Measurements from ENCODE around the gene FTH1. TPM values are rescaled to one million over a fixed set of nuclear protein-coding genes. Genes with fewer than 3 reads are reported as not detected.
A peak's percentile ranks its signal among the peaks of the same experiment; 100 is the strongest.

FTH1 gene
- total RNA-seq, 1 donor from 2014 or later: 3,807 TPM

DNA sequence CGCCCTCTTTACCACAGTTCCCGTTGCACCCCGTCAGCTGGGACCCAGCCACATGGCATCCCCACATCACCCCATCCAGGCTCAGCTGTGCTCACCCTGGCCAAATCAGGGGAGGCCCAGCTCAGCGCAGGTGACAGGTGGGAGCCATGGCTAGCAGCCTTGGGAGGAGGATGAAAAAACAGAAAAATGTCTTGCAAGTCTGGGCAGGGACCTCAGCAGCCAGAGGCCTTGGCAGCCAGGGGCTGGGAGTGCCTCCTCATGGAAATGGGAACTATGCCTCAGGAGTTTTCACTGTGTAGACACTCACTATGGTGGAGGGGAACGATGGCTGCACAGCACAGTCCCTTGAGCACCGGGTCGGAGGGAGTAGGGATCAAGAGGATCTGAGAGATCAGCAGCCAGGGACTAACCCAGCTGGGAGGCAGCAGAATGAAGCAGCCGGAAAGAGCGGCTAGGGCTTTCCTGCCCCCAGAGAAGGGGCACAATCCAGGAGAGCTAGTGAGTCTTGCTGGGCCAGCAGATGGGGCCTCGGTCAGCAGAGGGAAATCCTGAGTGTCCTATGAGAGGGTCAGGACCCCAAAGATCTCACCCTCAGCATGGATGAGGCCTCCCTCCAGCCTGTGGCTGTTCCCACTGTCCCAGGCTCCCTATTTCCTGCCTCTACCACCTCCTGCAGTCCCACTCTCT lies 6.2 kb upstream of the FTH1 start:
- Mint-ChIP-seq H3K4me3 (ENCODE audit: unreplicated experiment) (no peak overlapping the region), H3K9me3 (ENCODE audit: low read depth) (no peaks in the 10 kb centered on the region), H3K36me3 (ENCODE audit: low read depth) (no peaks in the 10 kb centered on the region), H3K27me3 (ENCODE audit: low read depth) (no peaks in the 10 kb centered on the region), H3K27ac (ENCODE audit: unreplicated experiment) (peak overlapping the region; percentile 97), H3K4me1 (ENCODE audit: low read depth) (peaks cover 88% of the 10 kb centered on the region)
- DNase-seq (ENCODE audit: low spot score): no peak
- TF ChIP-seq, protein P1, sequence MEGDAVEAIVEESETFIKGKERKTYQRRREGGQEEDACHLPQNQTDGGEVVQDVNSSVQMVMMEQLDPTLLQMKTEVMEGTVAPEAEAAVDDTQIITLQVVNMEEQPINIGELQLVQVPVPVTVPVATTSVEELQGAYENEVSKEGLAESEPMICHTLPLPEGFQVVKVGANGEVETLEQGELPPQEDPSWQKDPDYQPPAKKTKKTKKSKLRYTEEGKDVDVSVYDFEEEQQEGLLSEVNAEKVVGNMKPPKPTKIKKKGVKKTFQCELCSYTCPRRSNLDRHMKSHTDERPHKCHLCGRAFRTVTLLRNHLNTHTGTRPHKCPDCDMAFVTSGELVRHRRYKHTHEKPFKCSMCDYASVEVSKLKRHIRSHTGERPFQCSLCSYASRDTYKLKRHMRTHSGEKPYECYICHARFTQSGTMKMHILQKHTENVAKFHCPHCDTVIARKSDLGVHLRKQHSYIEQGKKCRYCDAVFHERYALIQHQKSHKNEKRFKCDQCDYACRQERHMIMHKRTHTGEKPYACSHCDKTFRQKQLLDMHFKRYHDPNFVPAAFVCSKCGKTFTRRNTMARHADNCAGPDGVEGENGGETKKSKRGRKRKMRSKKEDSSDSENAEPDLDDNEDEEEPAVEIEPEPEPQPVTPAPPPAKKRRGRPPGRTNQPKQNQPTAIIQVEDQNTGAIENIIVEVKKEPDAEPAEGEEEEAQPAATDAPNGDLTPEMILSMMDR (IDR thresholded peaks at IDR 0.05): no peak

DNA sequence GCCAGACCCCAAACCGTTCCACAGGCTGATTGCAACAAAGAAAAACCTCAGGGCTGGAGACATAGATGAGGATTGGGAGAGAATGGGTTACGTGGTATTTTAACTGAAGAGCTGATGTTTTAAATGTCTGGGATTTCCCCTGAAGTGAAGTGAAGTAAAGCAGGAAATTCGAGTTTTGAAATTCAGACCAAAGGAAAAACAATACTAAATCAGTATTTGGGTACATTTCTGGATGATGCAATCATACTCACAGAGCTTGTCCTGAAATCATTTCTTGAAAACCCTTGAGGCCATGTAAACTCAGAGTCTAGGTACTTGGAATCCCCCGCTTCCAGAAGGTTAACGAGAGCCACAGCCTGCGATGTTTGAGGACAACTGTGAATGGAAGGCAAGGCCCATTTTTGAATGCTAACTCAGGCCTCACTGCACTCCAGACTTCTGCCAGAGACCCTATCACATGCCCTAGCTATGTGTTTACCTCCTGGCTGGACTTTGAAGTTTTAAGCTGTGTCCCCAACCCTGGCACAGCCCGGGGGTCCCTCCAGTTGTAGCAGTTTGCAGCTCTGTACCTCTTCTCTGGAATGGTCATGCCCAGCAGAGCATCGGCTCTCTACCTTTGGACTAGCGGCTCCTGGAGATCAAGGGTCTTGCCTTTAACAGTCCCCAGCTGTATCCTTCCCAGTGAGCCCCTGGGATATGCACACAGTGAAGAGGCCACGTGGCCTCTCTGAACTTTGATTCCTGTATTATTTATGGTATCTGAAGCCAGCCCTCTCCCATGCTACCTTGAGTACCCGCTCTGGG lies 5.4 kb upstream of the FTH1 start:
- TF ChIP-seq, protein P1 (IDR thresholded peaks at IDR 0.05): no peak
- no peak for DNase-seq (ENCODE audit: low spot score)
- Mint-ChIP-seq H3K36me3 (ENCODE audit: low read depth) (no peaks in the 10 kb centered on the region), H3K9me3 (ENCODE audit: low read depth) (no peaks in the 10 kb centered on the region), H3K27me3 (ENCODE audit: low read depth) (no peaks in the 10 kb centered on the region), H3K4me3 (ENCODE audit: unreplicated experiment) (peak overlapping the region; percentile 40), H3K4me1 (ENCODE audit: low read depth) (peaks cover 91% of the 10 kb centered on the region), H3K27ac (ENCODE audit: unreplicated experiment) (peak overlapping the region; percentile 97)

- Mint-ChIP-seq H3K4me1 (ENCODE audit: low read depth) (peaks cover 85% of the 10 kb centered on the region), H3K4me3 (ENCODE audit: unreplicated experiment) (peak overlapping the region; percentile 40), H3K27me3 (ENCODE audit: low read depth) (no peaks in the 10 kb centered on the region), H3K36me3 (ENCODE audit: low read depth) (no peaks in the 10 kb centered on the region), H3K27ac (ENCODE audit: unreplicated experiment) (peak overlapping the region; percentile 97), H3K9me3 (ENCODE audit: low read depth) (no peaks in the 10 kb centered on the region)
- no peak for DNase-seq (ENCODE audit: low spot score)
- TF ChIP-seq, protein P1 (IDR thresholded peaks at IDR 0.05): no peak
Measured at GRCh38 chr11:61972112-61972671, 4.8 kb upstream of the FTH1 start.

DNA sequence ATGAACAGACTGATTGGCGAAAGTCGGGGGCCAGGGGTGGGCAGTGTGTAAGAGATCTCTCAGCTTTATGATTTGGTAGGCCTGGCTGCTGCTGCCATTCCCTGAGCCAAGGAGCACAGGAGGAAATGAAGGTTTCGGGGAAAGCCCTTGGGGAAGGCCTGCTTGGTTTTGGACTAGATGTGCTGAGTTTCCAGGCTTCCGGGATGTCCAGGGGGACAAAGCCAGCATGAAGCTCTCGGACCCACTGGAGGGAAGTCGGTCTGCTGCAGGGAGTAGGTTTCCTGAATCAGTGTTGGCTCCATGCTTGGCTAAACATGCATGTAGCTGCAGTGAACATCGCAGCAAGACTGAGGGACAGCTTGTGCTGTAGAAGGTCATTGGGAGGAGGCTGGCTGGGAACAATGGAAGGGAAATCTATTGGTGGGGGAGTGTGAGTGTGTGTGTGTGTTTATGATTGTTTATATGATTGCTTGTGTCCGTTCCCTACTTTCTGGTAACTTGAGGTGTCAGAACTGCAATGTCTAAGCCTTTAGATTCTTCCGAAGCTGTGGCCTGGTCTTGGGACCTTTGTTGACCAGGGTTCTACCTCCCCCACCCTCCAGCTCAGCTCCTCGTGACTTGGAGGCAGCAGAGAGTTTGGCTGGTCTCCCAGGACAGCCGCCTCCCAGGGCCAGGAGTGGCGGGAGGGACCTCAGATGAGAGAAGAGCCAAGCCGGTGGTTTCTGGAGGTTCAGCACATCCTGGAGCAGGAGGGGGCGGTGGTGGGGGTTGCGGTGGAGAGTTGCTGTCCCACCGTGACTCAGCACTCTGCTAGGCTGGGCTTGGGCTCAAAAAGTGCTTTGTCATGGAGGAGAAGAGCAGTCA lies 4.0 kb upstream of the FTH1 start:
- peak; percentile 97 for DNase-seq (ENCODE audit: low spot score)
- Mint-ChIP-seq H3K27ac (ENCODE audit: unreplicated experiment) (peak overlapping the region; percentile 97), H3K4me3 (ENCODE audit: unreplicated experiment) (peak overlapping the region; percentile 14), H3K4me1 (ENCODE audit: low read depth) (peaks cover 81% of the 10 kb centered on the region), H3K27me3 (ENCODE audit: low read depth) (no peaks in the 10 kb centered on the region), H3K9me3 (ENCODE audit: low read depth) (no peaks in the 10 kb centered on the region), H3K36me3 (ENCODE audit: low read depth) (peaks cover 2% of the 10 kb centered on the region)
- TF ChIP-seq, protein P1 (IDR thresholded peaks at IDR 0.05): no peak

Measured in chondrocyte (in vitro differentiated cells).